Ovary (tissue), 9 donors: ENCODE measurements around the gene COL23A1. TPM values are rescaled to one million over a fixed set of nuclear protein-coding genes. Genes with fewer than 3 reads are reported as not detected.
"Not testable (repeated sequence)": the region's sequence is repeated elsewhere in the genome, so short reads cannot be mapped to it uniquely, and the experiment has no call there.

Source experiments
- DNase-seq, 5 donors: peaks; one replicate each; pipeline ENCODE4 v3.0.0-alpha.2; 2019 to 2020
- H3K27ac ChIP-seq, 2 donors: fragments of 200-600 bp; one replicate each; pipeline versions ENCODE4 v1.5.1 to v1.8.0; 2019 to 2022
- H3K27me3 ChIP-seq: fragments of 200-600 bp; one replicate; pipeline ENCODE4 v1.8.0; 2022
- H3K36me3 ChIP-seq: fragments of 200-600 bp; sonication (generic); one replicate; pipeline ENCODE4 v1.5.1; 2019
- H3K4me1 ChIP-seq: one replicate; pipeline ENCODE4 v1.8.1; 2013; ENCODE audit warnings: mild to moderate bottlenecking, moderate library complexity; ENCODE audit not compliant: insufficient read depth
- H3K4me3 ChIP-seq: fragments of 200-600 bp; sonication (generic); one replicate; pipeline ENCODE4 v1.5.1; 2017
- H3K9me3 ChIP-seq, 2 donors: fragments of 200-600 bp in 1 of 2; sonication (generic) in 1 of 2; one replicate each; pipeline versions ENCODE4 v1.5.1 to v1.8.1; 2013 to 2019; ENCODE audit warnings: mild to moderate bottlenecking in 1 of 2, moderate library complexity in 1 of 2
- EP300 ChIP-seq: sonication (generic); formaldehyde crosslinking; IDR thresholded peaks from one replicate; pipeline ENCODE4 v1.6.1; 2017; ENCODE audit warnings: antibody characterized with exemption
- POLR2A ChIP-seq: fragments of 450-650 bp; IDR thresholded peaks from one replicate; pipeline ENCODE4 v1.6.1; 2017; ENCODE audit warnings: antibody characterized with exemption, mild to moderate bottlenecking, moderate library complexity
- WGBS, 3 donors: extraction: QIAGEN DNeasy Blood & Tissue Kit in 1 of 3; methylation state at CpG; one replicate each; pipeline versions ENCODE4 v1.1.5 to v1.1.7; 2013 to 2017; 5-methylcytosine and 5-hydroxymethylcytosine counted together
- intact Hi-C, 4 donors: fragments of 100-400 bp; cut with DNase I; formaldehyde crosslinking; loops; one replicate each; pipeline versions ENCODE4 v1.11.0 to v1.15.1; 2022 to 2023
- polyA plus RNA-seq, 2 donors: library from polyadenylated mRNA; stranded (reverse); fragments of 200-250 nt in 1 of 2; fragments of 350-450 nt in 1 of 2; fragmentation: Illumina TruSeq in 1 of 2; extraction: RNeasy Lipid Tissue Mini Kit (QIAGEN cat#74804) in 1 of 2; gene quantifications; one replicate each; pipeline ENCODE4 v1.2.3, GENCODE V29; 2013 to 2014
- total RNA-seq, 7 donors: library from RNA; depleted of rRNA in 2 of 7; stranded (reverse); fragments of >200 nt in 2 of 7; fragmentation: NEBNext Ultra II Directional in 3 of 7; extraction: Animal tissue kit (Norgen Biotek cat#: 25700) in 3 of 7; gene quantifications; one replicate each; pipeline versions ENCODE4 v1.1.0 to v1.2.4, GENCODE V29; 2016 to 2023
- TF ChIP-seq, protein P1 (sequence below), 3 donors: fragments of 450-650 bp in 2 of 3; fragments of 200-600 bp in 1 of 3; IDR thresholded peaks; one replicate each; pipeline versions ENCODE4 v1.5.1 to v1.8.0; 2016 to 2022; ENCODE audit warnings: antibody characterized with exemption in 3 of 3, mild to moderate bottlenecking in 1 of 3
- donor health status: DM: no; HTN: no; CAD: no; lungs with moderate emphysema.
- donor health status: DM: no; HTN: no; CAD: no.
- donor health status: Bipolar disorder and iron deficiency.
- donor health status: DM: yes; HTN: yes; CAD: no.
- donor health status: DM: no; HTN: no; CAD: no.
- donor health status: DM: yes; HTN: yes; CAD: no.

COL23A1 gene
- total and polyA plus RNA-seq, 9 donors: 0.13 to 0.92 (median 0.39) TPM; not detected in 1

DNA sequence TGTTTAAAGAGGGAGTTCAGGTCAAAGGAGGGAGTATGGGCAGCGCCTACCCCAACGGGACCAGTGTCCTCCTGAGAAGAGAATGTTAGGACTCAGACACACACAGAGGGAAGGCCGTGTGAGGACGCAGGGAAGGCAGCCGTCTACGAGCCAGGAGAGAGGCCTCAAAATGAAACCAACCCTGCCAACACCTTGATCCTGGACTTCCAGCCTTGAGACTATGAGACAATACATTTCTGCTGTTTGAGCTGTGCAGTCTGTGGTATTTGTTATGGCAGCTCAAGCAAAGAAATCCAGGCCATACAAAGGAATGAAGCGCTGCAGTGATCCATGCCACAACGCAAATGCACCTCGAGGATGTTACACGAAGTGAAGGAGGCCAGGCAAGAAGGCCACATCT, 97.9 kb downstream of the COL23A1 start:
- no peak overlapping the region for H3K27ac ChIP-seq
- WGBS, 3 donors: 94 to 97% (median 97%) methylated on average over 10 of the region's 10 CpGs
- intact Hi-C loops: no loop called here

DNA sequence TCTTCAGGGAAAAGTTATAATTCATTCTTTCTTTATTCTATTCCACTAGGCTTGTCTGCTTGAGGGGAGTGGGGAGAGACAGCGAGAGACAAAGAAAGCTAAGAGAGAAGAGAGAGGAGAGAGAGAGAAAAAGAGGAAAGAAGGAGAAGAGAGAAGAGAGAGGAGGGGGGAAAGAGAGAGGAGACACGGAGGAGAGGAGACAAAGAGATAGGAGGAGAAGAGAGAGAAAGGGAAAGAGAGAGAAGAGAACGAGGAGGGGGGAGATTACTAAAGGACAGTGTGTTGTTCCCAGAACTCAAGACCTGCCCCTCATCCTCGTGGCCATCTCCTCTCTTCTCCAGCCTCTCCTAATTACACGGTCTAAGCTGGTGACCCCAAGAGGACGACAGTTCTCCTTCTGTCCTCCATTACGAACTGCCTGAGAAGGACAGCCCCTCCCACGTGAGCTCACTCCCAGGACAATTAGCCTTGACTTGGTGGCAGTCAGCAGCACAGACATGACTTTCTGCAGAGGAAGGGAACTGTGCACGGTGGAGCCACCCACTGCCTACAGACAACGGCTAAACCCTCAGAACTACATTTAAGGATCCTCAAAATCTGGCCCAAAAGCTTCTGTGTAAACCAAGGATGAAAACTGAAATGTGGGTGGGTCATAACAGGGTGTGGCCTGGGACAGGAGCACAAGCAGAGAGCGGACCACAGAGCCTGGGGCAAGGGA, 99.1 kb downstream of the COL23A1 start:
- H3K27me3 ChIP-seq: no peaks in the 10 kb centered on the region
- no peaks in the 10 kb centered on the region for H3K9me3 ChIP-seq
- intact Hi-C loops: no loop called here
- no peak for DNase-seq
- H3K4me3 ChIP-seq: no peak overlapping the region
- H3K27ac ChIP-seq: no peak overlapping the region
- no peaks in the 10 kb centered on the region for H3K36me3 ChIP-seq
- H3K4me1 ChIP-seq: peaks cover under 1% of the 10 kb centered on the region
- TF ChIP-seq POLR2A: no peak
- WGBS, 3 donors: 77 to 80% (median 78%) methylated on average over 11 of the region's 11 CpGs

More for the DNA sequence above, 97.9 kb downstream of the COL23A1 start:
- H3K4me1 ChIP-seq: no peaks in the 10 kb centered on the region
- no peak for TF ChIP-seq EP300
- TF ChIP-seq POLR2A: no peak
- TF ChIP-seq, protein P1, sequence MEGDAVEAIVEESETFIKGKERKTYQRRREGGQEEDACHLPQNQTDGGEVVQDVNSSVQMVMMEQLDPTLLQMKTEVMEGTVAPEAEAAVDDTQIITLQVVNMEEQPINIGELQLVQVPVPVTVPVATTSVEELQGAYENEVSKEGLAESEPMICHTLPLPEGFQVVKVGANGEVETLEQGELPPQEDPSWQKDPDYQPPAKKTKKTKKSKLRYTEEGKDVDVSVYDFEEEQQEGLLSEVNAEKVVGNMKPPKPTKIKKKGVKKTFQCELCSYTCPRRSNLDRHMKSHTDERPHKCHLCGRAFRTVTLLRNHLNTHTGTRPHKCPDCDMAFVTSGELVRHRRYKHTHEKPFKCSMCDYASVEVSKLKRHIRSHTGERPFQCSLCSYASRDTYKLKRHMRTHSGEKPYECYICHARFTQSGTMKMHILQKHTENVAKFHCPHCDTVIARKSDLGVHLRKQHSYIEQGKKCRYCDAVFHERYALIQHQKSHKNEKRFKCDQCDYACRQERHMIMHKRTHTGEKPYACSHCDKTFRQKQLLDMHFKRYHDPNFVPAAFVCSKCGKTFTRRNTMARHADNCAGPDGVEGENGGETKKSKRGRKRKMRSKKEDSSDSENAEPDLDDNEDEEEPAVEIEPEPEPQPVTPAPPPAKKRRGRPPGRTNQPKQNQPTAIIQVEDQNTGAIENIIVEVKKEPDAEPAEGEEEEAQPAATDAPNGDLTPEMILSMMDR (IDR thresholded peaks at IDR 0.05): no peak
- no peak for DNase-seq
- H3K4me3 ChIP-seq: no peak overlapping the region
- no peaks in the 10 kb centered on the region for H3K9me3 ChIP-seq
- no peaks in the 10 kb centered on the region for H3K27me3 ChIP-seq
- no peaks in the 10 kb centered on the region for H3K36me3 ChIP-seq

DNA sequence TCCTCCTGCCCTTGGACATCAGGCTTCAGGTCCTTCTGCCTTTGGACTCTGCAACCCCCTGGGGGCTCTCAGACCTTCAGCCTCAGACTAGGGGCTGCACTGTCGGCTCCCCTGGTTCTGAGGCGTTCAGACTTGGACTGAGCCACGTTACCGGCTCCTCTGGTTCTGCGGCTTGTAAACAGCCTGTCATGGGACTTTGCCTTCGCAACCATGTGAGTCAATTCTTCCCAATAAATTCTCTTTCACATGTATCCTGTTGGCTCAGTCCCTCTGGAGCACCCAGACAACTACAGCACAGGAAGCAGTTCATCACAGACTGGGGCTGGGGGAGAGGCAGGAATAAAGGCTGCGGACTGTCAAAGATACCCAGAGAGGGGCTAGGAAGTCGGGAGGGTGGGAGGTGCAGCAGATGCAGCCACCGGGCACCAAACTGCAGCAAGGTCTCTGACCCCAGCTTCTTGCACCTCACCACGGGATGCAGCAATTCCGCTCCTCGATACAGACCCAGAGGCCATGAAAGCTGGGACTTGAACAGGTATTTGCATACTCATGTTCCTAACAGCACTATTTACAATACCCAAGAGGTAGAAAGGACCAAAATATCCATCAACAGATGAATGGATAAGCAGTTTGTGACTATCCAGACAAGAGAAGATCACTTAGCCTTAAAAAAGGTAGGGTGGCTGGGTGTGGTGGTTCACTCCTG, 100.8 kb downstream of the COL23A1 start:
- no peak for TF ChIP-seq EP300
- Histone ChIP-seq H3K4me3 (no peak overlapping the region), H3K4me1 (peaks cover 1% of the 10 kb centered on the region), H3K27ac (no peak overlapping the region), H3K9me3 (no peaks in the 10 kb centered on the region), H3K36me3 (no peaks in the 10 kb centered on the region), H3K27me3 (no peaks in the 10 kb centered on the region)
- DNase-seq: no peak
- WGBS, 3 donors: 88 to 92% (median 89%) methylated on average over 12 of the region's 12 CpGs
- intact Hi-C loops: no loop called here

DNA sequence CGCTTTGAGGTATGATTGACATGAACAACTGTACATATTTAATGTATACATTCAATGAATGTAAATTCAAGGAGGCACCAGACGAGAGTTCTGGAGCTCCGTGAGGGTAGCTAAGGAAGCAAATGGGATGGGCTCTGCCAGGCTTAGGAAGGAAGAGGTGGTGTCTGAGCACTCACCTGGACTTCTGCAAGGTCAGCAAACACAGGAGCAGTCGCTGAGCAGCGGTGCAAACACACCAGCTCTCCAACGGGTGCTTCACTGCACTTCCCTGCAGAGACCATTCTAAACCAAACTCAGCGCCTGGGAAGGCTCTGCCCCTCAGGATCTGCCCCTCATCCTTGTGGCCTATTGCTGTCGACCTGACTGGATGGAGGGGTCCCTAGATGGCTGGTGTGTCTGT, 101.5 kb downstream of the COL23A1 start:
- H3K4me1 ChIP-seq: peaks cover 1% of the 10 kb centered on the region
- no peaks in the 10 kb centered on the region for H3K9me3 ChIP-seq
- WGBS, 3 donors: 66 to 83% (median 81%) methylated on average over 8 of the region's 8 CpGs
- H3K36me3 ChIP-seq: no peaks in the 10 kb centered on the region
- TF ChIP-seq EP300 (no peak), POLR2A (no peak)
- TF ChIP-seq, protein P1 (IDR thresholded peaks at IDR 0.05): no peak
- no peak overlapping the region for H3K27ac ChIP-seq
- H3K4me3 ChIP-seq: no peak overlapping the region
- no peak for DNase-seq
- no peaks in the 10 kb centered on the region for H3K27me3 ChIP-seq
- intact Hi-C loops: no loop called here

DNA sequence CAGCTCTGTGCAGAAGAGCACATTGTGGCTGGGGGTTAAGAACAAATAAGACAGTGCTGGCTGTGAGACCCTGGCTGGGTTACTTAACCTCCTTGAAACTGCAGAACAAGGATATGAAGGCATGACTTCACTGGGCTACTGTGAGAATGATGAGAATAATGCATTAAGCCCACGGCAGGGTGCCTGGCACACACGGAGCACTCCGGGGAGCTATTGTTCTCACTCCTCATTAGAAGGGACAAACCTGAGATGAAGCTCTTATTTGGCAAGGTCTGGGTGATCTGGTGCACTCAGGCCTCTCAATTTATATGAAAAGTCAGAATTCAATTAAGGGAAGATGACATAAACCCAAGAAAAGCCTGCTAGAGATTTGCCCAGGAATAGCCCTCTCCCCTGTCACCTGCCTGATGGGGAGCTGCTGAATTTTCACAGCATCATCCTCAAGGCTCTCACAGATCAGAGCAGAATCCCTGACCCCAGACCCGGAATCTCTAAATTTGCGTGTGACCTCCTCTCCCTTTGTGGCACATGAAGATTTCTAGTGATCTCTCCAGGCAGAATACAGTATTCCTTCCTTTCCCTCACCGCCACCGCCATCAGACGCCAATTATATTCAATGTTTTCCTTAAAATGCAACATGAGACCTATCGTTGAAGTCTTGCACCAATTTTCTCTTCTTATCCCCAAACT, 102.1 kb downstream of the COL23A1 start:
- no peaks in the 10 kb centered on the region for H3K27me3 ChIP-seq
- no peaks in the 10 kb centered on the region for H3K9me3 ChIP-seq
- no peak overlapping the region for H3K27ac ChIP-seq
- WGBS, 3 donors: 91 to 95% (median 92%) methylated on average over 9 of the region's 9 CpGs
- no peaks in the 10 kb centered on the region for H3K36me3 ChIP-seq
- DNase-seq: no peak
- intact Hi-C loops: no loop called here
- H3K4me1 ChIP-seq: peaks cover 1% of the 10 kb centered on the region
- TF ChIP-seq, protein P1 (IDR thresholded peaks at IDR 0.05): no peak
- TF ChIP-seq POLR2A (no peak), EP300 (no peak)
- H3K4me3 ChIP-seq: no peak overlapping the region

DNA sequence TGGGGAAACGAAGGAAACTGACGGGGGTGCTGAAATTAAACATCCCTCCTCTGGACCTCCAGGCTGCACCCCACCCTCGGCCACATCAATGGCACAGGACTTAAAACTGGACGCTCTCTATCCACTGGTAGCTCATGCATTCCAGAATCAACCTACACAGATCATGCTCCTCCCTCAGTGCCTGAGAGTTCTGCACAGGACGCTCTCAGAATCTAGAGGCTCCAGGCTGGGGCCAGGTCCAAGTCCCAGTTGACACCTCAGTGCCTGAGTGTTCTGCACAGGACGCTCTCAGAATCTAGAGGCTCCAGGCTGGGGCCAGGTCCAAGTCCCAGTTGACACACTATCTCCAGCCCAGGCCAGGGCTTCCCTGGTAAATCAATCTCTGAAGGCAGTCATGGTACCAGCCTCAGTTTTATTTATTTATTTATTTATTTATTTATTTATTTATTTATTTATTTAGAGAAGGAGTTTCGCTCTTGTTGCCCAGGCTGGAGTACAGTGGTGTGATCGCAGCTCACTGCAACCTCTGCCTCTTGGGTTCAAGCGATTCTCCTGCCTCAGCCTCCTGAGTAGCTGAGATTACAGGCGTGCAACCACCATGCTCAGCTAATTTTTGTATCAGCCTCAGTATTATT, 103.2 kb downstream of the COL23A1 start:
- H3K36me3 ChIP-seq, H3K27me3 ChIP-seq, H3K4me1 ChIP-seq, intact Hi-C loops, H3K9me3 ChIP-seq, H3K27ac ChIP-seq, DNase-seq, H3K4me3 ChIP-seq: not testable (repeated sequence)
- 92 to 98% (median 97%) methylated on average over 10 of the region's 10 CpGs for WGBS, 3 donors
